ENCODE measurements around the gene LAMTOR4.

LAMTOR4 gene

DNA sequence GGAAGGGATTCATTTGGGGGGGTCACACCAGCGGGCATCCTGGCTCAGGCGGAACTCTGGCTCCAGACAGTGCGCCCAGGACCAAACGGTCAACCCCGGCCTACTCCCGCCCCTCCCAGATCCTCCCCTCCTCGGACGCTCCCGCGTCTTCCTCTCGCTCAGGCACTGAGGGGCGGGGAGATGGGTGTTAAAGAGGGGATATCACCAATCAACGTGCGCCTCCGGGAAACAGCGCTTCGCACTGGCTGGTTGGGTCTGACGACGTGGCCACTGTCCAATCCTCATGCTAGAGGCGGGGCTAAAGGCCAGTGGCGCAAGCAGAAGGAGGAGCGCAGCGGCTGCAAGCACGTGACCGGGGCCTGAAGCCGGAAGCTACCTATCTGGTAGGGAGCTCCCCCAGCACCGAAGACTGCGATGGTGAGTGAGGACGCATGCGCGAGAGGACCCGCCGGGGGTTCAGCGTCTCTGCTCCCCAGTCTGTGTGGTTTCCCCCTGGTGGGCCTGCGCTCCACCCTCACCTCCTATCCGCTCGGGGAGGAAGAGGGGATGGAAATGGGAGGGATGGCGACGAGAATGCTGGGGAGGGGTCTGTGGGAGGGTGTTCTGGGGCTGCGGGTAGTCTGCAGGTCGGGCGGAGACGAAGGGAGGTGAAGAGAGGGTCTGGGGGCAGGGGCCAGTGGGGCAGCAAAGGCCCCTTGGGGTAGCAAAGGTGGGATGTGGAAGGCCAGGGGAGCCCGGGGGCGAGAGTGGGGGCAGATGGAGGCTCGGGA lies at the start of gene LAMTOR4:
Gene LAMTOR4, plus strand, starts transcription at position 360 of the 770 bp plus-strand sequence. Its CDS starts 55 bp downstream, at position 415.
- DNase-seq (ENCODE audit: low read depth), result peak; percentile 98

DNA sequence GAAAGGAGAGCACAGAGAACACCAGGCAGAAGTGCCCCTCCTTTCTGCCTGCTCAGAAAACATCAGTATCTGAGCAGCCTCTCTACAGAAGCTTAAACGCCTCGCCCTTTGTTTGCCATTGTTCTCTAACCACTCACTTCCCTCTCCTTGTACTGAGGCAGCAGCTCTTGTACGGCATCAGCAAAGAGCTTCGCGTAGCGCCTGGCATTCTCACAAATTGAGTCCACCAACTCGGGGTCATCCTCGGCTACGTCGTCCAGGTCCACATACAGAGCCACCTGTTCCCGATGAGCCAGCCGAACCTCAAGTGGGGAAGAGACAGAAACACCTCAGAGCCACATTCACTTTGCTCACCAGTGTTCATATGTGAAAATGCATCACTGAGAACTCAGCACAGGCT lies 49.3 kb upstream of the LAMTOR4 start:
- DNase-seq (ENCODE audit: low read depth), result no peak

DNA sequence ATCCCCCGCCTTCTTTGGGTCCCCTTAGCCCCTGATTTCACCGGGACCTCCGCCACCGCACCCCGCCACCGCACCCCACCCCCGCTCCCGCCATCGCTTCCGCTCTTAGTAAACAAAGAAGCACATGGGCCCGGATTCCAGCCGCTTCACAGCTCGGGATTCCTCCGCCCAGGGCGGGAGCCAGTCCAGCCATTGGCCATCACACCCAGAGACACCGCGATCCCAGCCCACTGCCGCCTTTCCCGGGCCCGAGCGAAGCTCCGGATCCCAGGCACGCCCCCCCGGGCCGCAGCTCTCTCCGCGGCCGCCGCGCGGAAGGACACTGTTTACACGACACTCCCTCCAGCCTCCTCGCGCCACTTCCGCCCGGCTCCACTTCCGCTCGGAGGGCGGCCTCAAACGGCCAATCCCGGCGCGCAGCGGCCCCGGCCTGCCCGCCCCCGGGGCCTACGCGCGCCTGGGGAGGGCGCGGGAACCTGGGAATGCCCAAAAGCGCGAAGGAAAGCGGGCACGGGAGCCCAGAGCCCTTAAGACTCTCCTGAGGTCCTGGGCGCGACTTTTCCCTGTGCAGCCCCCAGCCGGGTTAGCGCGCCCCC lies 48.2 kb upstream of the LAMTOR4 start:
- DNase-seq (ENCODE audit: low read depth), result peak; percentile 93

DNA sequence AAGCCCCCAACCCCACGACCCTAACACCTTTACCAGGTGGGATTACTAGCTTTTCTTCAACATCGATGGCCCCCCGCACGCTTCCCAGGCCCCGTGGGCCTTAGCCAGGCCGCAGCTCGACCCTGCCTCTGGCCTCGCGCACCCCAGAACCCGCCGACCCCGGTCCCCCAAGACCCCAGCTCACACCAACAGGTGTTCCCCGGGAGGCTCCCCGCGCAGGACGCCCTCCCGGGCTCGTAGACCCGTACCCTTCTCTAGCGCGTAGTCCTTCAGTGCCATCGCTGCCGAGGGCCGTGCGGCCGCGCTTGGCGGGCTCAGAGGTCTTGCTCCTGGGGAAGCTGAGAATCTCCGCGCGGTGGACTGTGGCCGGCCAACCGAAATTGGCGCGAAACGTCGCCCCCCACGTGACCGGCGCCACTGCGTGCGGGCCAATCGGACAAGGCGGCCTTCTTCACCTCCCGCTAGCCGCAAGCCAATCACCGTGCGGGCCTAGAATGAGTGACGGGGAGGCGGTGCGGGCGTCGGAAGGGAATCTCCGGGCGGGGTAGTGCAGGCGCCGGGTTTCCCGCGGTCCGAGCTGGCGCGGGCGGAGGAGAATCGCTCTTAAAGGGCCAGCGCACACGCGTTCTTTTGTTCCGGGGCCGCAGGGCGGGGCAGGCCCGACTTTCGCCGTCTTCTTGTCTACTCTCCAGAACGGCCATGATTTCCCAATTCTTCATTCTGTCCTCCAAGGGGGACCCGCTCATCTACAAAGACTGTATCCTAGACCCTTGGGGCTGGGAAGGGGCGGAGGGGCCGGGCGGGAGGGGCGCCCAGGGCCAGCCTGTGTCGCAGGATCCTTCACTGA lies 47.5 kb upstream of the LAMTOR4 start, which contains the start of the genes AP4M1 and MCM7:
Gene AP4M1, plus strand, starts transcription at position 628 of the 847 bp plus-strand sequence. Its CDS starts 72 bp downstream, at position 700.
Gene MCM7, minus strand, starts transcription at position 382 of the 847 bp plus-strand sequence. Its CDS starts 103 bp downstream, at position 279.
- peak; percentile 98 for DNase-seq (ENCODE audit: low read depth)

DNA sequence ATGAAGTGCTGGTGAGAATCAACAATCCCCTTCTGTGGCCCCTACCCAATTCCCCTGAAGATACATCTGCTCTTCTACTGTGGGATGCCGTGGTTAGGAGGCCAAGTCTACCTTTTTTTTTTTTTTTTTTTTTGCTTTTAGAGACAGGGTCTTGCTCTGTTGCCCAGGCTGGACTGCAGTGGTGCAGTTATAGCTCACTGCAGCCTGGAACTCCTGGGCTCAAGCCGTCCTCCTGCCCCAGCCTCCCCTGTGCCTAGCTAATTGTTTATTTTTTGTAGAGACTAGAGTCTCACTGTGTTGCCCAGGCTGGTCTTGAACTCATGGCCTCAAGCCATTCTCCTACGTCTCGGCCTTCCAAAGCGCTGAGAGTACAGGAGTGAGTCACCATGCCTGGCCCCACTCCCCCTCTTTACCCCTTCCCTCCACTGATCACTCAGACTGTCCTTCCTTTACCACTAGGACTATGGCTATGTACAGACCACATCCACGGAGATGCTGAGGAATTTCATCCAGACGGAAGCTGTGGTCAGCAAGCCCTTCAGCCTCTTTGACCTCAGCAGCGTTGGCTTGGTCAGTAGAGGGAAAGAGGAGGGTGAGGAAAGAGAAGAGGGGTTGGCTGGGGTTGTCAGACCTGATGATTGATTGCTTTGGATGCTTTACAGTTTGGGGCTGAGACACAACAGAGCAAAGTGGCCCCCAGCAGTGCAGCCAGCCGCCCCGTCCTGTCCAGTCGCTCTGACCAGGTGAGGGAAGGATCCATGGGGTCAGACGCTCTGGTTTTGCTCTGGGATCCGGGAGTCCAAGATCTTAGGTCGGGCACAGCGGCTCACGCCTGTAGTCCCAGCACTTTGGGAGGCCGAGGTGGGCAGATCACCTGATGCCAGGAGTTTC lies 45.5 kb upstream of the LAMTOR4 start:
- DNase-seq (ENCODE audit: low read depth), result peak; percentile 55

DNA sequence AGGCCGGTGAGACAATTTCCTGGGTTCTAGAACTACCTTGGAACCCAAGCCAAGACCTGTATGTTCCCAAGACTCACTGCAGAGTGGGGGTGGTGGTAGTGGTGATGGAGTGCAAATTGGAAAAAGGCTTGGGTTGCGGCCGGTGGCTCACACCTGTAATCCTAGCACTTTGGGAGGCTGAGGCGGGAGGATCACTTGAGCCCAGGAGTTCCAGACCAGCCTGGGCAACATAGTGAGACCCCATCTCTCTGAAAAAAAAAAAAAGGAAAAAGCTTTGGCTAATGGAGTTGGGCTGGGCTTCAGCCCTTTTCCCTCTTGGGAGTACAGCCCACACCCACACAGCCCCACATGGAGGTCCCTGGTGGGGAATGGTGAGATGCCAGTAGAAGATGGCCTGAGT lies 43.2 kb upstream of the LAMTOR4 start:
- no peak for DNase-seq (ENCODE audit: low read depth)

DNA sequence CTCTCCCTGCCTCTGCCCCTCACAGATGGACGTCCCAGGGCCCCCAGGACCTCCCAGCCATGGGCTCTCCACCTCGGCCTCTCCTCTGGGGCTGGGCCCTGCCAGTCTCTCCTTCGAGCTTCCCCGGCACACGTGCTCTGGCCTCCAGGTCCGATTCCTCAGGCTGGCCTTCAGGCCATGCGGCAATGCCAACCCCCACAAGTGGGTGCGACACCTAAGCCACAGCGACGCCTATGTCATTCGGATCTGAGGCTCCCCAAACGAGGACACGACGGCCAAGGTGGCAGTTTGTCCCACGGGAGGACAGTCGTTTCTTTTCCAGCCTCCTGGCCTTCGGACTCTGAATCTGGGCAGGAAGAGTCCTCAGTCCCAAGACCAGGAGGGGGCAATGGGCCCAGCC lies 42.1 kb upstream of the LAMTOR4 start:
- DNase-seq (ENCODE audit: low read depth), result no peak

DNA sequence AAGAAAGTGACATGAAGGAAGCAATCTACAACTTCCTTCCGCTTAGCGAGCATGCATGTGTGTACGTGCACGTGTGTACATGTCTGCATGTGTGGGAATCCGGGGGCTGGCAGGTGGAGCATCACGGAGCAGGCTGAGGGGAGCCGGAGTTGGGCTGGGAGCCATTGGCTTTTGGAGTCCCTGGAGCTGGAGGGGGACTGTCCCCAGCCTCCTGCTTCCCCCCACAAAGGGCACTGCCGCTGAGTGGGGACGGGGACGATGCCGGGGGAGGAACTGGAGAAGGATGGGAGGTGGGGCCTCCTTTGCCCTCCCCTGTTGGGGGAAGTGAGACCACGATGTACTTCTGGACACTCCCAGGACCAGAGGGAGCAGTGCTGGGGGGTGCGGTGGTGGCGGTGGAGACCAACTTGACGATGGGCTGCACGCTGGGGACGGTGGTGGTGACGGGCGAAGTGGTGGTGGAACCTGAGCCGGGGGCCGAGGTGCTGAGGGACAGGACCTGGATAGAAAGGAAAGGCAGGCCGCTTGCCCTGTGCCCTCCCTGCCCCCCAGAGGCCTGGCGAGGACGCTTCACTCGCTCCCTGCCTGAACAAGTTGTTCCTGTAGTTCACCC lies 41.5 kb upstream of the LAMTOR4 start:
- DNase-seq (ENCODE audit: low read depth), result no peak

DNA sequence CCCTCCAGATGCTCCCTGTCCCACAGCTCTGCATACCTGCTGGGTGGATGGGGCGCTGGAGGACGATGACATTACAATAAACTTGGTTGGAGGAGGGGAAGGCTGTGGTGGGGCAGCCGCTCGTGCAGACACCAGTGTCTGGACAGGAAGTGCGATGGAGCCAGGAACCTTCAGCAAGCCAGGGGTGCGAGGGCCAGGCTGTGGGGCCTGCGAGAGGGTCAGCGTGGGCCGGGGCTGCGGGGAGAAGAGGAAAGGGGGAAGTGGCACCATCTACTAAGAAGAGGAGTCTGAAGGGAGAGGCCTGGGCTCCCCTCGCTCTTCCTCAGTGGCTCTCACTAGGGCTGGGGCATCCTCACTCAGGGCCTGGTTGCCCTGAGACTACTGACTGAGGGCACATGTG lies 40.8 kb upstream of the LAMTOR4 start:
- no peak for DNase-seq (ENCODE audit: low read depth)

DNA sequence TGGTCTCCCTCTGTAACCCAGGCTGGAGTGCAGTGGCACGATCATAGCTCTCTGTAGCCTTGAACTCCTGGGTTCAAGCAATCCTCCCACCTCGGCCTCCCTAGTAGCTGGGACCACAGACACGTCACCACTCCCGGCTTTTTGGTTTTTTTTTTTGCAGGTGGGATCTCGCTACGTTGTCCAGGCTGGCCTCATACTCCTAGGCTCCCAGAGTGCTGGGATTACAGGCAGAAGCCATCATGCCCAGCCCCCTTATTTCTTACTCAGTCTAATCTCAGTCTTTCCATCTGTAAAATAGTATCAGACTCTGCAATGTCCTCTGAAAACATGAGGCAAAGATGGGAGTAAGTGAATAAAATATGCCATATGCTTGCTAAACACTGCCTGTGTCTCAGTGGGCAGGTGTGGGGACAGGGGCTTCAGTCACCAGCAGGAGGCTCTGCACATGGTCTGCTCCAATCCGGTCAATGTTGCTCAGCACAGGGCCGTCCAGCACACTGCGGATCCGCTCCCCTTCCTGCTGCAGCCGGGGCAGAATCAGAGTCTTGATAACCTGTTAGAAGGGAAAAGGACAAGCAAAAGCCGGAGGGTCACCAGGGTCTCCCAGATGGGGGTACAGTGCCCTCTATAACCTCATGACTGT lies 39.1 kb upstream of the LAMTOR4 start:
- no peak for DNase-seq (ENCODE audit: low read depth)

DNA sequence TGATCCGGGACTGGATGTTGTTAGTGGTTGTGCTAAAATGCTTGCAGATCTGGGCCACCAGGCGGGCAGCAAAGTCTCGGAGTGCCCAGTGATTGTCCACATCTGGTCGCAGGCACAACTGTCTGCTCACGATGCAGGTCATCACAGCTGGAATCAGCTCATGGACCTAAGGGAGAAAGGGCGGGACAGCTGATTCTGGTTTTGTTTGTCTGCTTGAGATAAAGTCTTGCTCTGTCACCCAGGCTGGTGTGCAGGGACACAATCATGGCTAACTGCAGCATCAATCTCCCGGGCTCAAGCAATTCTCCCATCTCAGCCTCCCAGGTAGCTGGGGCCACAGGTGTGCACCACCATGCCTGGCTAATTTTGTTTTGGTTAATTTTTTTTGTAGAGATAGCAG lies 37.6 kb upstream of the LAMTOR4 start:
- DNase-seq (ENCODE audit: low read depth), result no peak

DNA sequence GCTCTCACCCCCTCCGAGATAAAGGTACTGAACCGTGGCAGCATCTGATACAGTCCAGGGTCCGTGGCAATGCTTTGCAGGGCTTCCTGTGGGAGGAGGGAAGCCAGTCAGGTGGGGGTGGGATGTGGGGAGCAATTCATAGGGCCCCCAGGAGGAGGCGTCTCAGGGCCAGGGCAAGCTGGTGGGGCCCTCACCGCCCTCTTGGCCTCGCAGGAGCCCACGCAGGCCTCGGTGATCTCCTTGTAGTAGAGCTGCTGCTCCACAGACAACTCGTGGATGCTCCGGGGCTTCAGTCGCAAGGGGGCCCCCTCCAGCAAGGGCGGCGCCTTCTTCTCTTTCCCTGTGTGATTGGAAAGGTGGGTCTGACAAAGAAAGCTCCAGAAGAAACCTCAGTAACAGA lies 36.8 kb upstream of the LAMTOR4 start:
- no peak for DNase-seq (ENCODE audit: low read depth)

DNA sequence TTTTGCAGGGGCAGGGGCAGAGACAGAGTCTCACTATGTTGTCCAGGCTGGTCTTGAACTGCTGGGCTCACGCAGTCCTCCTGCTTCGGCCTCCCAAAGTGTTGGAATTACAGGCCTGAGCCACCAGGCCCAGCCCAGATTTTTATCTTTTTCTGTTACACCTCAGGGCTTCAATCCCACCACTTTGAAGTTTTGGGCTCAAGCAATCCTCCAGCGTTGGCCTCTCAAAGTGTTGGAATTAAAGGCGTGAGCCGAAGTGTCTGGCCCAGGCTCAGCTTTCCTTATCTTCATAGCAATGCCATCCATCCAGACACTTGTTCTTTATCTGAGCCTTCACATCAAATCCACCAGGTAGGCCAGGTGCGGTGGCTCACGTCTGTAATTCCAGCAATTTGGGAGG lies 33.7 kb upstream of the LAMTOR4 start:
- DNase-seq (ENCODE audit: low read depth), result no peak

DNA sequence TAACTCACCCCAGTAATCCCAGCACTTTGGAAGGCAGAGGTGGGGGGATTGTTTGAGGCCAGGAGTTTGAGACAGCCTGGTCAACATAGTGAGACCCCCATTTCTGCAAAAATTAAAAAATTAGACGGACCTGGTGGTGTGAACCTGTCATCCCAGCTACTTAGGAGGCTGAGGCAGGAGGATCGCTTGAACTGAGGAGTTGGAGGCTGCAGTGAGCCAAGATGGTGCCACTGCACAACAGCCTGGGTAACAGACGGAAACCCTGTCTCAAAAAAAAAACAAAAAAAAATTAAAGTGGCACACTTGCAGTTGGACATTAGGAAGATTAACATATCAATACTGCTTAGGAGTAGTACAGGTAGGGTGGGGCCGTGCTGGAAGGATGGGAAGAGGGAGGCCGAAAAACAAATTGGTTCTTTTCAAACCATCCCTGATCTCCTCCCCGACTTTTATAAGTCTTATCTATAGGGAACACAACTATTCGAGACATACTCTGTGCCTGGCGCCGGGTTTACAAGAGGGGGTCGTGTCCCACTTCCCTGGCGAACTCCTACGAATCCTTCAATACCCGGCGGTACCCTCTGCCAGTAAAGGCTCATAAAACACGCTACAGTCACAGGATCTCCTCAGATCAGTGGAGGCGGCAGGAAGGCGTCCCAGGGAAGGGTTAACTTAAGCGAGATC lies 30.2 kb upstream of the LAMTOR4 start:
- DNase-seq (ENCODE audit: low read depth), result no peak

DNA sequence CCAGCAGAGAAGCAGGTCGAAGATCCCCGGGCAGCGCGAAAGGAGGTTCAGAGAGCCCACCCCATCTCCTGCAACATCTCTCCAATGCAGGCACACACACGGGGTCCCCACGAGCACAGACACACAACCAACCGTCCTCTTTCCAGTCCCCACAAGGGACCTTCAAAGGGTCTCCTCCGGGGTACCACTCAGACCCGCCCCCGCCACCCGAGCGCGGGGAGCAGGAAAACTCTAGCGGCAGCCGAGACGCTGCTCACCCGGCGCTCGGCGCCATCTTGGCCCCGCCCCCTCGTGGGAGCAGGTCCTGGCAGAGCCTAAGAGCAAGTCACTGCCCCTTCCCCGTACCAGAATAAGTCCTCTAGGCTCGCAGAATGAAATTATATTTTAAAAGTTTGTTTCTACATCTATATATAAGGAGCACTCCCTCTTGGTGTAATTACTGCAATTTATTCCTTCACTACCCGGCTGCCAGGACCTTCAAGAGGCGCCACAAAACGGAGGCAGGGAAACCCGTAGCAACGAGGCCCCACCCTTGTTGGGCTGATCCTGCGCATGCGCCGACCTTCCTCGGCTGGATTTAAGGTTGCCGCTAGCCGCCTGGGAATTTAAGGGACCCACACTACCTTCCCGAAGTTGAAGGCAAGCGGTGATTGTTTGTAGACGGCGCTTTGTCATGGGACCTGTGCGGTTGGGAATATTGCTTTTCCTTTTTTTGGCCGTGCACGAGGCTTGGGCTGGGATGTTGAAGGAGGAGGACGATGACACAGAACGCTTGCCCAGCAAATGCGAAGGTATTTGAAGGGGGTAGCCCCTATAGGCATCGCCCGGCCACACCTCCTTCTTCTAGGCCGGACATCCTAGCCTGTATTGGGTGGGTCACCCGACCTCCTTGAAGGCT lies 29.4 kb upstream of the LAMTOR4 start, which contains the start of the genes CNPY4 and TAF6:
Gene CNPY4, plus strand, starts transcription at position 563 of the 898 bp plus-strand sequence. Its CDS starts 111 bp downstream, at position 674.
Gene TAF6, minus strand, starts transcription at position 287 of the 898 bp plus-strand sequence. CDS start 5,149 bp downstream, outside the sequence.
- DNase-seq (ENCODE audit: low read depth), result peak; percentile 80

DNA sequence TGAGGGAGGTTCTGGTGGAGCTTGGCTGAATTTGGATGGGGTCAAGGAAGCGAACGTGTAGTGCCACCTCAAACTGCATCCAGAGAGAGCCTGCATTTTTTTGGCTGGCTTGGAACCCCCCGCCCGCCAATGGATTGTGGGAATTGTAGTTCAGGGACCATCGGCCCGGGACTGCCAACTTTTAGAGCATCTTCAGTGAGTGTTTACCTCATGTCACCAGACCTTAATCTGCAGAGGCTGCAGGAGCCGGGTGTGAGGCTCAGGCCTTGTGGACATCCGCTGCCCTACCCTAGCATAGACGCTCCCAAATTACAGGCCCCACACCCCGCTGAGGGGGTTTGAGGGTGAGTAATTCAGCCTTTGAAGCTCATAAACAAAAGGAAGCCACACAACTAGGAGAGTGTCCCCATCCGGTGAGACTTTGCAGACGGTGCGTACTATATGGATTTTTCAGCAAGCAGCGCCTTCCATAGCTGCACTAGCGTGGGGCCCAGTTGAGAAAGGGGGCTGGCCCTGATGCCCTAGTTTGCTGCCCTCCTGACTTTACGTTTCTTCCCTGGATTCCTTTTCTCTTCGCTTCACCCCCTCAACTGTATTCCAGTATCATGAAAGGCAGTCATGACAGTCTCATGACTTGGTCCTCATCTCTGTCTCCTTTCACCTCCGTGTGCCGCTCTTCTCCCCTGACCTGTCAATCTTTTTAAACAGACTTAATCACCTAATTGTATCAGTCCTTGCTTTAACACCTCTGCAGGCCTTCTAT lies 28.6 kb upstream of the LAMTOR4 start:
- peak; percentile 50 for DNase-seq (ENCODE audit: low read depth)

DNA sequence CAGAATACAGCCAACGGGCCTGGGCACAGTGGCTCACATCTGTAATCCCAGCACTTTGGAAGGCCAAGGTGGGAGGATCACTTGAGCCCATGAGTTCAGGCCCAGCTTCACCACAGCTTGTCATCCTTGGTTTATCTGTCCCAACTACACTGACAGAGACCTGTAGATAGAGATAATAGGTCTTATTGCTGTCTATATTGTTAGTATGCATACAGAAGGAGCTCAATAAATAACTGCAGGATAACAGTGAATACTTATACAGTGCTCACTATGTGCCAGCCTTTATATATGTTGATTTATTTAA lies 28.0 kb upstream of the LAMTOR4 start:
- no peak for DNase-seq (ENCODE audit: low read depth)

DNA sequence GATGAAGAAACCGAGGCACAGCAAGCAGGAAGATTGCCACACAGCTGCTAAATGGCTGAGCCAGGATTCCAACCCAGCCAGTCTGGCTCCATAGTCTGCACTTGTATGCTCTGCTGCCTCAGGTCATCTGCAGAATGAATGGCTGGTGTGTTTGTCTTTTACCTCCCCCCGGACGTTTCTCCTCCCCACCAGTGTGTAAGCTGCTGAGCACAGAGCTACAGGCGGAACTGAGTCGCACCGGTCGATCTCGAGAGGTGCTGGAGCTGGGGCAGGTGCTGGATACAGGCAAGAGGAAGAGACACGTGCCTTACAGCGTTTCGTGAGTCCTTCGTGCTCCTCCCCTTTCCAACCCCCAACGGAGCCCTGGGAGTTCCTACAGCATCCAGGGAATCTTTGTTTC lies 26.7 kb upstream of the LAMTOR4 start:
- DNase-seq (ENCODE audit: low read depth), result no peak
